ENCODE measurements around the gene BHMT.

GRCh38 chr5:79157305-79157704, 45.7 kb downstream of the BHMT start:
- TF ChIP-seq, protein P1, sequence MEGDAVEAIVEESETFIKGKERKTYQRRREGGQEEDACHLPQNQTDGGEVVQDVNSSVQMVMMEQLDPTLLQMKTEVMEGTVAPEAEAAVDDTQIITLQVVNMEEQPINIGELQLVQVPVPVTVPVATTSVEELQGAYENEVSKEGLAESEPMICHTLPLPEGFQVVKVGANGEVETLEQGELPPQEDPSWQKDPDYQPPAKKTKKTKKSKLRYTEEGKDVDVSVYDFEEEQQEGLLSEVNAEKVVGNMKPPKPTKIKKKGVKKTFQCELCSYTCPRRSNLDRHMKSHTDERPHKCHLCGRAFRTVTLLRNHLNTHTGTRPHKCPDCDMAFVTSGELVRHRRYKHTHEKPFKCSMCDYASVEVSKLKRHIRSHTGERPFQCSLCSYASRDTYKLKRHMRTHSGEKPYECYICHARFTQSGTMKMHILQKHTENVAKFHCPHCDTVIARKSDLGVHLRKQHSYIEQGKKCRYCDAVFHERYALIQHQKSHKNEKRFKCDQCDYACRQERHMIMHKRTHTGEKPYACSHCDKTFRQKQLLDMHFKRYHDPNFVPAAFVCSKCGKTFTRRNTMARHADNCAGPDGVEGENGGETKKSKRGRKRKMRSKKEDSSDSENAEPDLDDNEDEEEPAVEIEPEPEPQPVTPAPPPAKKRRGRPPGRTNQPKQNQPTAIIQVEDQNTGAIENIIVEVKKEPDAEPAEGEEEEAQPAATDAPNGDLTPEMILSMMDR (IDR thresholded peaks at IDR 0.05) = no peak
- no peak for TF ChIP-seq POLR2A (IDR thresholded peaks at IDR 0.05)

Measured in adrenal gland (tissue), 5 donors.